HepG2 (cell line): ENCODE results near the gene FBXW8. TPM values are rescaled to one million over a fixed set of nuclear protein-coding genes. Genes with fewer than 3 reads are reported as not detected.

Experiments
- ATAC-seq: fragments of 200-7000 bp; cut with Tn5 transposase; 3 replicates; pipeline ENCODE4 v1.9.1; 2020; ENCODE audit warnings: mild to moderate bottlenecking, moderate library complexity
- BruUV-seq: library from RNA; stranded (reverse); fragments of 400-500 nt; replicated peaks from 2 replicates; lab custom pipeline; 2021; lab: Mats Ljungman, UMichigan
- CTCF ChIA-PET: fragments of 300-600 bp; formaldehyde crosslinking; extraction: SDS; loops from one replicate; lab custom pipeline; 2021; ENCODE audit warnings: low total read pairs, inconsistent platforms, low intra/inter-chr PET ratio; lab: Yijun Ruan, JAX
- POLR2A ChIA-PET: fragments of 350-600 bp; sonication (Branson Sonifier 250); formaldehyde crosslinking; loops from one replicate; lab custom pipeline; 2020; ENCODE audit warnings: antibody characterized with exemption, inconsistent platforms; lab: Yijun Ruan, JAX
- DNase-seq: peaks from one replicate; pipeline ENCODE4 v3.0.0-alpha.2; 2015; ENCODE audit warnings: low spot score
- FAIRE-seq: peaks from 3 replicates; lab custom pipeline; 2011; peaks lifted over from hg19 to GRCh38; lab: Jason Lieb, UNC
- H2AFZ ChIP-seq: one replicate; pipeline ENCODE4 v1.6.1; 2011; ENCODE audit warnings: low read length, inconsistent platforms
- H3K27ac ChIP-seq: fragments of 300-600 bp; 3 replicates; pipeline ENCODE4 v1.8.0; 2011; ENCODE audit warnings: mixed run types, mild to moderate bottlenecking, mixed read lengths, low read length, inconsistent platforms; ENCODE audit not compliant: insufficient read depth; ENCODE audit errors: extremely low read length
- H3K27me3 ChIP-seq, 2 experiments: fragments of 200-600 bp in 1 of 2; 2 replicates in 1 of 2; 3 replicates in 1 of 2; pipeline versions ENCODE4 v1.6.0 to v1.8.0; 2011; ENCODE audit warnings: low read length in 2 of 2, mild to moderate bottlenecking in 2 of 2, moderate library complexity in 2 of 2, inconsistent platforms in 1 of 2; ENCODE audit not compliant: insufficient read depth in 2 of 2, control insufficient read depth in 1 of 2
- H3K36me3 ChIP-seq, 2 experiments: fragments of 200-600 bp in 1 of 2; replicated peaks in 1 of 2; 2 replicates in 1 of 2; 3 replicates in 1 of 2; pipeline versions ENCODE4 v1.5.1 to v1.8.0; 2011; ENCODE audit warnings: low read length in 2 of 2, inconsistent platforms in 1 of 2; ENCODE audit not compliant: insufficient read depth in 2 of 2, control insufficient read depth in 1 of 2
- H3K4me1 ChIP-seq: 2 replicates; pipeline ENCODE4 v1.5.1; 2012; ENCODE audit warnings: low read length, inconsistent platforms; ENCODE audit not compliant: insufficient read depth
- H3K4me2 ChIP-seq: 2 replicates; pipeline ENCODE4 v1.6.0; 2011; ENCODE audit warnings: low read depth, low read length, inconsistent platforms
- H3K4me3 ChIP-seq, 3 experiments: fragments of 200-600 bp in 1 of 3; sonication (generic), shearing (Covaris generic) in 1 of 3; replicated peaks in 1 of 3; 2 replicates each; pipeline ENCODE4 v1.5.1; 2011 to 2016; ENCODE audit warnings: low read length in 3 of 3, inconsistent platforms in 2 of 3, low read depth in 2 of 3, mild to moderate bottlenecking in 2 of 3, control low read depth in 1 of 3, mixed read lengths in 1 of 3; ENCODE audit not compliant: insufficient read depth in 1 of 3
- H3K79me2 ChIP-seq: one replicate; pipeline ENCODE4 v1.6.1; 2011; ENCODE audit warnings: low read length, inconsistent platforms; ENCODE audit not compliant: insufficient read depth
- H3K9ac ChIP-seq: 2 replicates; pipeline ENCODE4 v1.6.0; 2011; ENCODE audit warnings: mild to moderate bottlenecking, low read depth, low read length, inconsistent platforms; ENCODE audit not compliant: insufficient read depth
- H3K9me3 ChIP-seq: 2 replicates; pipeline ENCODE4 v1.5.1; 2012; ENCODE audit warnings: mild to moderate bottlenecking, low read length
- H4K20me1 ChIP-seq: 2 replicates; pipeline ENCODE4 v1.6.0; 2011; ENCODE audit warnings: inconsistent platforms, mild to moderate bottlenecking, low read length, moderate library complexity; ENCODE audit not compliant: insufficient read depth
- CREBL2 ChIP-seq: sonication (generic); formaldehyde crosslinking; IDR thresholded peaks from 2 replicates; pipeline ENCODE4 v1.8.1; 2023; ENCODE audit warnings: missing genetic modification reagents, mild to moderate bottlenecking, borderline replicate concordance
- HNRNPUL1 ChIP-seq: fragments of 200-400 bp; formaldehyde crosslinking; IDR thresholded peaks from 2 replicates; pipeline ENCODE4 v1.6.1; 2017; ENCODE audit warnings: low read depth, mild to moderate bottlenecking, low read length, moderate library complexity
- IKZF1 ChIP-seq: fragments of 450-650 bp; IDR thresholded peaks from 2 replicates; pipeline ENCODE4 v1.7.1; 2016
- IRX3 ChIP-seq: sonication (generic); formaldehyde crosslinking; IDR thresholded peaks from 2 replicates; pipeline ENCODE4 v1.8.1; 2023; ENCODE audit warnings: mild to moderate bottlenecking, low read depth, missing genetic modification reagents, borderline replicate concordance
- PRDM4 ChIP-seq: sonication (generic); formaldehyde crosslinking; IDR thresholded peaks from 2 replicates; pipeline ENCODE4 v1.9.0; 2021; ENCODE audit warnings: missing genetic modification reagents, borderline replicate concordance
- ZNF790 ChIP-seq: sonication (generic); formaldehyde crosslinking; IDR thresholded peaks from 2 replicates; pipeline ENCODE4 v1.8.0; 2022; ENCODE audit warnings: missing genetic modification reagents, mild to moderate bottlenecking, borderline replicate concordance
- ZNF891 ChIP-seq: sonication (generic); formaldehyde crosslinking; IDR thresholded peaks from 2 replicates; pipeline ENCODE4 v1.5.0; 2020; ENCODE audit warnings: mild to moderate bottlenecking, missing genetic modification reagents
- WGBS: methylation state at CpG from one replicate; pipeline ENCODE4 v1.1.6; 2017; ENCODE audit warnings: low lambda C conversion rate; 5-methylcytosine and 5-hydroxymethylcytosine counted together
- in situ Hi-C: cut with HindIII; loops from 2 replicates; pipeline ENCODE4 v1.10.0; 2017; ENCODE audit warnings: low pct_unique_long_range_greater_than_20kb; ENCODE audit not compliant: extremely low pct_ligation_motif_present
- intact Hi-C: fragments of 100-400 bp; cut with micrococcal nuclease; formaldehyde crosslinking; loops from one replicate; pipeline ENCODE4 v1.10.0; 2022; ENCODE audit not compliant: unreplicated experiment
- polyA plus RNA-seq, 8 experiments: library from polyadenylated mRNA; depleted of rRNA in 3 of 8; stranded (reverse) in 7 of 8; unstranded in 1 of 8; fragments of >200 nt; fragmentation: Illumina TruSeq in 4 of 8; extraction: Trizol in 4 of 8; gene quantifications; 2 replicates each; pipeline versions ENCODE4 v1.2.1 to v1.2.3, GENCODE V29; 2011 to 2016; ENCODE audit warnings: low read depth in 4 of 8, missing spikeins in 1 of 8, mixed read lengths in 1 of 8; ENCODE audit not compliant: insufficient read depth in 1 of 8
- total RNA-seq, 5 experiments: library from RNA; depleted of rRNA; stranded (reverse); fragments of >200 nt; fragmentation: Illumina TruSeq; extraction: Trizol; gene quantifications; 2 replicates each; pipeline ENCODE4 v1.2.3, GENCODE V29; 2016; ENCODE audit warnings: low read depth in 1 of 5

The FBXW8 gene
- total and polyA plus RNA-seq, 2 of the 13 experiments (the other 11 are each of a cell fraction or from before 2014, with no cell fraction given): 5.1 to 5.9 TPM

GRCh38 chr12:116927244-116927940 lies 16.6 kb downstream of the FBXW8 start:
- WGBS: 86% methylated on average over 9 of the region's 9 CpGs
- no peak for ATAC-seq
- H3K4me3 ChIP-seq: no peak overlapping the region
- CTCF ChIA-PET: no interaction called here
- H4K20me1 ChIP-seq: no peaks in the 10 kb centered on the region
- H3K9me3 ChIP-seq: no peaks in the 10 kb centered on the region
- no TSS peak for BruUV-seq
- in situ Hi-C loops: no loop called here
- no peaks in the 10 kb centered on the region for H3K27me3 ChIP-seq
- no peak overlapping the region for H2AFZ ChIP-seq
- no peak overlapping the region for H3K4me2 ChIP-seq
- no peak overlapping the region for H3K27ac ChIP-seq
- no peak for FAIRE-seq
- DNase-seq: no peak
- H3K4me1 ChIP-seq: peaks cover 17% of the 10 kb centered on the region
- intact Hi-C loops: no loop called here
- no peaks in the 10 kb centered on the region for H3K79me2 ChIP-seq
- TF ChIP-seq ZNF891 (CRISPR knock-in tag): no peak
- TF ChIP-seq IRX3 (CRISPR knock-in tag): no peak
- no peak for TF ChIP-seq PRDM4 (CRISPR knock-in tag)
- TF ChIP-seq HNRNPUL1: no peak
- no peak for TF ChIP-seq ZNF790 (CRISPR knock-in tag)
- TF ChIP-seq IKZF1: no peak
- TF ChIP-seq CREBL2: no peak
- no peak overlapping the region for H3K9ac ChIP-seq
- POLR2A ChIA-PET: no interaction called here
- H3K36me3 ChIP-seq: peaks cover 2 to 14% of the 10 kb centered on the region in 2 experiments; a peak in 3 of 5 replicates
